Omental fat pad (tissue), 4 donors: ENCODE data around the gene NQO2. TPM values are rescaled to one million over a fixed set of nuclear protein-coding genes. Genes with fewer than 3 reads are reported as not detected.
A peak's percentile ranks its signal among the peaks of the same experiment; 100 is the strongest.
"Not testable (repeated sequence)": the region's sequence is repeated elsewhere in the genome, so short reads cannot be mapped to it uniquely, and the experiment has no call there.

ENCODE experiments used
- ATAC-seq: fragments of 150-250 bp; one replicate; pipeline ENCODE4 v1.9.1; 2016; ENCODE audit warnings: mild to moderate bottlenecking, moderate library complexity; ENCODE audit not compliant: low FRiP score
- DNase-seq: peaks from one replicate; pipeline ENCODE4 v3.0.0-alpha.2; 2019; ENCODE audit warnings: low spot score
- CTCF ChIP-seq, 3 donors: fragments of 450-650 bp; IDR thresholded peaks; one replicate each; pipeline ENCODE4 v1.5.1; 2016 to 2017; ENCODE audit warnings: antibody characterized with exemption in 3 of 3, mild to moderate bottlenecking in 3 of 3, moderate library complexity in 2 of 3
- total RNA-seq, 4 donors: library from RNA; depleted of rRNA; stranded (reverse); fragments of >200 nt; gene quantifications; one replicate each; pipeline ENCODE4 v1.1.0, GENCODE V29; 2016

Gene NQO2
- total RNA-seq, 4 donors from 2014 or later, result 32.9 to 54.0 (median 48.1) TPM

- DNase-seq (no peak), ATAC-seq (peak; percentile 50)
- no peak for TF ChIP-seq CTCF (IDR thresholded peaks at IDR 0.05)
Measured at GRCh38 chr6:2989332-2990247, 10.1 kb upstream of the NQO2 start.

- ATAC-seq (no peak), DNase-seq (no peak)
- TF ChIP-seq CTCF (IDR thresholded peaks at IDR 0.05), result no peak
Measured at GRCh38 chr6:2990248-2990931, 9.3 kb upstream of the NQO2 start.

- TF ChIP-seq CTCF (IDR thresholded peaks at IDR 0.05), result no peak
- DNase-seq (no peak), ATAC-seq (no peak)
Measured at GRCh38 chr6:2990932-2991506, 8.7 kb upstream of the NQO2 start.

- ATAC-seq (no peak), DNase-seq (no peak)
- TF ChIP-seq CTCF (IDR thresholded peaks at IDR 0.05), result no peak
Measured at GRCh38 chr6:2992330-2992979, 7.2 kb upstream of the NQO2 start.

GRCh38 chr6:2993755-2994317 is 5.9 kb upstream of the NQO2 start:
- no peak for DNase-seq
- TF ChIP-seq CTCF (IDR thresholded peaks at IDR 0.05), result no peak
- ATAC-seq, result no peak

GRCh38 chr6:2998249-2998997 is 1.3 kb upstream of the NQO2 start:
- not testable (repeated sequence) for DNase-seq
- TF ChIP-seq CTCF (IDR thresholded peaks at IDR 0.05), result peak in 1 of 3 donors; percentile 43
- ATAC-seq, result peak; percentile 45
